HG02642 (cell line): ENCODE results near the gene CXCR4.
"Not testable (repeated sequence)": the region's sequence is repeated elsewhere in the genome, so short reads cannot be mapped to it uniquely, and the experiment has no call there.

Experiments used
- ATAC-seq: cut with Tn5 transposase; IDR thresholded peaks from one replicate; pipeline ENCODE4 v1.9.1; 2021; ENCODE audit warnings: mild to moderate bottlenecking; ENCODE audit not compliant: unreplicated experiment, poor library complexity

The CXCR4 gene

GRCh38 chr2:136081582-136082210 is 36.3 kb downstream of the CXCR4 start:
- no peak for ATAC-seq

- ATAC-seq = no peak
Observed at GRCh38 chr2:136080114-136080513, 37.8 kb downstream of the CXCR4 start.

GRCh38 chr2:136077107-136077506 is 40.8 kb downstream of the CXCR4 start:
- ATAC-seq = no peak

- no peak for ATAC-seq
Observed at GRCh38 chr2:136075476-136075875, 42.5 kb downstream of the CXCR4 start.

- no peak for ATAC-seq
Observed at GRCh38 chr2:136072621-136073020, 45.3 kb downstream of the CXCR4 start.

GRCh38 chr2:136071887-136072286 is 46.1 kb downstream of the CXCR4 start:
- not testable (repeated sequence) for ATAC-seq

- no peak for ATAC-seq
Observed at GRCh38 chr2:136070913-136071312, 47.0 kb downstream of the CXCR4 start.

- ATAC-seq = no peak
Observed at GRCh38 chr2:136069773-136070172, 48.2 kb downstream of the CXCR4 start.

- ATAC-seq = no peak
Observed at GRCh38 chr2:136068581-136069227, 49.2 kb downstream of the CXCR4 start.

- no peak for ATAC-seq
Observed at GRCh38 chr2:136067897-136068580, 49.9 kb downstream of the CXCR4 start.

GRCh38 chr2:136067459-136067858 is 50.5 kb downstream of the CXCR4 start:
- no peak for ATAC-seq

- peak; percentile 71 for ATAC-seq
Observed at GRCh38 chr2:136065907-136066306, 52.0 kb downstream of the CXCR4 start.

- ATAC-seq = peak; percentile 33
Observed at GRCh38 chr2:136065384-136065783, 52.6 kb downstream of the CXCR4 start.
